Gastrocnemius medialis (tissue), 4 donors: ENCODE measurements around the gene TDRD15. TPM values are rescaled to one million over a fixed set of nuclear protein-coding genes. Genes with fewer than 3 reads are reported as not detected.

Experiments used
- ATAC-seq, 2 donors: fragments of 150-250 bp; one replicate each; pipeline ENCODE4 v1.9.1; 2016
- DNase-seq, 2 donors: peaks; one replicate each; pipeline ENCODE4 v3.0.0-alpha.2; 2019
- H3K27ac ChIP-seq, 4 donors: fragments of 200-600 bp; sonication (generic); 1 replicate in 1 of 4; 2 replicates in 3 of 4; pipeline ENCODE4 v1.5.1; 2016 to 2018; ENCODE audit warnings: mild to moderate bottlenecking in 2 of 4, moderate library complexity in 1 of 4
- H3K27me3 ChIP-seq, 3 donors: fragments of 200-600 bp; sonication (generic) in 2 of 3; 1 replicate in 1 of 3; 2 replicates in 2 of 3; pipeline versions ENCODE4 v1.5.1 to v1.6.0; 2016 to 2019; ENCODE audit warnings: mild to moderate bottlenecking in 1 of 3, moderate library complexity in 1 of 3
- H3K36me3 ChIP-seq, 2 donors: fragments of 200-600 bp; sonication (generic) in 1 of 2; one replicate each; pipeline ENCODE4 v1.5.1; 2017 to 2018
- H3K4me1 ChIP-seq, 2 donors: fragments of 200-600 bp; sonication (generic) in 1 of 2; one replicate each; pipeline ENCODE4 v1.5.1; 2016 to 2017; ENCODE audit warnings: mild to moderate bottlenecking in 2 of 2
- H3K4me3 ChIP-seq, 4 donors: fragments of 200-600 bp; sonication (generic) in 3 of 4; 1 replicate in 1 of 4; 2 replicates in 3 of 4; pipeline ENCODE4 v1.5.1; 2016 to 2019; ENCODE audit warnings: mild to moderate bottlenecking in 2 of 4
- H3K9me3 ChIP-seq, 3 donors: fragments of 200-600 bp; sonication (generic) in 2 of 3; 1 replicate in 1 of 3; 2 replicates in 2 of 3; pipeline ENCODE4 v1.5.1; 2016 to 2019
- POLR2A ChIP-seq, 2 donors: fragments of 450-650 bp; IDR thresholded peaks; one replicate each; pipeline ENCODE4 v1.6.1; 2017; ENCODE audit warnings: antibody characterized with exemption in 2 of 2, mild to moderate bottlenecking in 2 of 2, moderate library complexity in 2 of 2
- in situ Hi-C, 4 donors: fragments of 200-750 bp; cut with MboI; loops; one replicate each; pipeline versions ENCODE4 v1.15.0 to v1.8.0; 2017; ENCODE audit warnings: low sequenced_read_pairs in 4 of 4
- intact Hi-C: fragments of 100-400 bp; cut with DNase I; formaldehyde crosslinking; loops from one replicate; pipeline ENCODE4 v1.15.1; 2023; ENCODE audit warnings: low total_unique reads
- total RNA-seq, 4 donors: library from RNA; depleted of rRNA; stranded (reverse); fragments of >200 nt; gene quantifications; one replicate each; pipeline versions ENCODE4 v1.1.0 to v1.2.3, GENCODE V29; 2016
- TF ChIP-seq, protein P1 (sequence below), 5 experiments: fragments of 450-650 bp in 3 of 5; fragments of 200-600 bp in 2 of 5; sonication (generic) in 2 of 5; IDR thresholded peaks in 4 of 5; conservative IDR thresholded peaks in 1 of 5; 1 replicate in 4 of 5; 2 replicates in 1 of 5; pipeline ENCODE4 v1.5.1; 2016 to 2019; ENCODE audit warnings: antibody characterized with exemption in 5 of 5, mild to moderate bottlenecking in 3 of 5, moderate library complexity in 3 of 5

TDRD15 gene
- total RNA-seq, 4 donors from 2014 or later, result 0.68 TPM; not detected in 3

DNA sequence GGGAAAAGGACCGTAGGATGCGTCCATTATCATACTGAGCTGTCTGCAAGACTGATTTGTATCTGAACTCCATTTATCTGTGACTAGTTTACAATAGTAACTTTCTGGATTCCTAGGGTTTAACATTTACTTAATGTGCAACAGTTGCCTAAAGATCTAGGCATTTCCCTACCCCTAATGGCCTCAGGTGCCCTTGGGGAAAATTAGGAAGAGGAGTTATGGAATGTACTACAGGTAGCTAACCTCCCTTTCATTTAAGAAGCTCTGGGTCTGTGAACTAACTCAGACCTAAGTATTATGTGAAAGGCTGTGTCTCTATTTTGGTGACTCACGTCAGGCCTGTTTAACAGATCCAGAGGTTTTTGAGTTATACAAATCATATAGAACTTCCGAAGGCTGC is 59.5 kb downstream of the TDRD15 start:
- no peak for DNase-seq

DNA sequence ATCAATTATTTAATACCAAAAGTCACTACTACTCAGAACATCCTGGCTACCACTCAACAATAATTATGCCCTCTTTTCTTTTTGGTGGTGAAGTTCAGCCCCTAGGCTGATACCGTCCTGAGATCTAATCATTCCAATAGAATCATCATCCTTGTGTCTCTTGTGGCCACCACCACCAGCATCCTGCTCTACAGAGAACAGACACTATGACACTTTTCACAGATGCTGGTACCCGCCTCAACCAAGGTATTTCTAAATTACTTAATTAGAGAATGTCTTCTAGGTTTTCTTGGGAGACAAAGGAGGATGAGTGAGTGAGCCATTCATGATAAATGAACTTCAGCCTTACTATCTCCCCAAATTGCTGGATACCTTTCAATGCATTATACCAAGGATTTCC is 60.0 kb downstream of the TDRD15 start:
- intact Hi-C loops (no loop called here), in situ Hi-C loops (no loop called here)
- no peak for TF ChIP-seq POLR2A (IDR thresholded peaks at IDR 0.05)
- TF ChIP-seq, protein P1, sequence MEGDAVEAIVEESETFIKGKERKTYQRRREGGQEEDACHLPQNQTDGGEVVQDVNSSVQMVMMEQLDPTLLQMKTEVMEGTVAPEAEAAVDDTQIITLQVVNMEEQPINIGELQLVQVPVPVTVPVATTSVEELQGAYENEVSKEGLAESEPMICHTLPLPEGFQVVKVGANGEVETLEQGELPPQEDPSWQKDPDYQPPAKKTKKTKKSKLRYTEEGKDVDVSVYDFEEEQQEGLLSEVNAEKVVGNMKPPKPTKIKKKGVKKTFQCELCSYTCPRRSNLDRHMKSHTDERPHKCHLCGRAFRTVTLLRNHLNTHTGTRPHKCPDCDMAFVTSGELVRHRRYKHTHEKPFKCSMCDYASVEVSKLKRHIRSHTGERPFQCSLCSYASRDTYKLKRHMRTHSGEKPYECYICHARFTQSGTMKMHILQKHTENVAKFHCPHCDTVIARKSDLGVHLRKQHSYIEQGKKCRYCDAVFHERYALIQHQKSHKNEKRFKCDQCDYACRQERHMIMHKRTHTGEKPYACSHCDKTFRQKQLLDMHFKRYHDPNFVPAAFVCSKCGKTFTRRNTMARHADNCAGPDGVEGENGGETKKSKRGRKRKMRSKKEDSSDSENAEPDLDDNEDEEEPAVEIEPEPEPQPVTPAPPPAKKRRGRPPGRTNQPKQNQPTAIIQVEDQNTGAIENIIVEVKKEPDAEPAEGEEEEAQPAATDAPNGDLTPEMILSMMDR (IDR thresholded peaks at IDR 0.05 in 4 of 5, conservative IDR thresholded peaks at IDR 0.05 in 1 of 5), result no peak
- Histone ChIP-seq H3K27me3 (no peaks in the 10 kb centered on the region), H3K36me3 (no peaks in the 10 kb centered on the region), H3K4me1 (no peaks in the 10 kb centered on the region), H3K27ac (no peak overlapping the region), H3K4me3 (no peak overlapping the region), H3K9me3 (no peaks in the 10 kb centered on the region)
- no peak for ATAC-seq
- DNase-seq, result no peak

More for the DNA sequence above, 59.5 kb downstream of the TDRD15 start:
- no peaks in the 10 kb centered on the region for H3K4me1 ChIP-seq
- no peaks in the 10 kb centered on the region for H3K27me3 ChIP-seq
- in situ Hi-C loops, result no loop called here
- TF ChIP-seq POLR2A (IDR thresholded peaks at IDR 0.05), result no peak
- TF ChIP-seq, protein P1 (IDR thresholded peaks at IDR 0.05 in 4 of 5, conservative IDR thresholded peaks at IDR 0.05 in 1 of 5), result no peak
- H3K36me3 ChIP-seq, result no peaks in the 10 kb centered on the region
- no peak overlapping the region for H3K4me3 ChIP-seq
- no peaks in the 10 kb centered on the region for H3K9me3 ChIP-seq
- ATAC-seq, result no peak
- no peak overlapping the region for H3K27ac ChIP-seq
- intact Hi-C loops, result no loop called here

DNA sequence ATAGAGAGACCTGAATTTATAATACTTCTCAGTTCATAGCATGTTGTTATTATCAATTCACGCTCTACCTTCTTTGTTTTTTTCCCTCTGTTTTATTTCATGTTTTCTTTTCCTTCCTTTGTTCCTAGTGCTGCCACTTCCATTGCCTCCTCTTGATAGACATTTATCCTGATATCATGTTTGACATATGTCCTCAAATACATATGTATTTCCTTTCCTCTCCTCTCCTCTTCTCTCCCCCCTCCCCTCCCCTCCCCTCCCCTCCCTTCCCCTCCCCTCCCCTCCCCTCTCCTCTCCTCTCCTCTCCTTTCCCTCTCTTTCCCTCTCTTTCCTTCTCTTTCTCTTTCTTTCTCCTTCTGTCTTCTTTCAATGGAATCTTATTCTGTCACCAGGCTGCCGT is 67.8 kb downstream of the TDRD15 start:
- Histone ChIP-seq H3K4me3 (no peak overlapping the region), H3K27me3 (no peaks in the 10 kb centered on the region), H3K4me1 (no peaks in the 10 kb centered on the region), H3K27ac (no peak overlapping the region), H3K36me3 (no peaks in the 10 kb centered on the region), H3K9me3 (no peaks in the 10 kb centered on the region)
- intact Hi-C loops, result no loop called here
- DNase-seq (no peak), ATAC-seq (no peak)
- no peak for TF ChIP-seq POLR2A (IDR thresholded peaks at IDR 0.05)
- TF ChIP-seq, protein P1 (IDR thresholded peaks at IDR 0.05 in 4 of 5, conservative IDR thresholded peaks at IDR 0.05 in 1 of 5), result no peak
- in situ Hi-C loops, result no loop called here

Other genes starting within 250 kb of the TDRD15 start
- 1 to 10 TPM in 2 of 4 donors, under 1 TPM in 2; 0.05 to 8.8 (median 2.3) TPM for gene APOB, start 79.9 kb upstream of the TDRD15 start, total RNA-seq